Measurements from ENCODE around the gene SMIM9.

The SMIM9 gene

GRCh38 chrX:154815274-154815818 lies 19.1 kb downstream of the SMIM9 start:
- no peak for DNase-seq (ENCODE audit: low read depth)

GRCh38 chrX:154813801-154814200 lies 20.7 kb downstream of the SMIM9 start:
- no peak for DNase-seq (ENCODE audit: low read depth)

GRCh38 chrX:154812341-154813101 lies 21.9 kb downstream of the SMIM9 start:
- DNase-seq (ENCODE audit: low read depth): no peak

GRCh38 chrX:154809939-154810665 lies 24.4 kb downstream of the SMIM9 start:
- DNase-seq (ENCODE audit: low read depth): peak; percentile 70

- DNase-seq (ENCODE audit: low read depth): no peak
Measured at GRCh38 chrX:154806837-154807501, 27.5 kb downstream of the SMIM9 start.

- peak; percentile 43 for DNase-seq (ENCODE audit: low read depth)
Measured at GRCh38 chrX:154805696-154806091, 28.8 kb downstream of the SMIM9 start.

- peak; percentile 65 for DNase-seq (ENCODE audit: low read depth)
Measured at GRCh38 chrX:154804957-154805695, 29.3 kb downstream of the SMIM9 start, which contains the start of gene MPP1. Gene MPP1, minus strand, starts transcription at chrX:154805485. Its CDS starts 112 bp downstream, at chrX:154805373.

GRCh38 chrX:154804261-154804956 lies 30.1 kb downstream of the SMIM9 start:
- no peak for DNase-seq (ENCODE audit: low read depth)

GRCh38 chrX:154802947-154803346 lies 31.5 kb downstream of the SMIM9 start:
- DNase-seq (ENCODE audit: low read depth): no peak

GRCh38 chrX:154800478-154801210 lies 33.8 kb downstream of the SMIM9 start:
- no peak for DNase-seq (ENCODE audit: low read depth)

GRCh38 chrX:154799556-154800348 lies 34.7 kb downstream of the SMIM9 start:
- DNase-seq (ENCODE audit: low read depth): no peak

GRCh38 chrX:154797006-154797405 lies 37.5 kb downstream of the SMIM9 start:
- DNase-seq (ENCODE audit: low read depth): no peak

- no peak for DNase-seq (ENCODE audit: low read depth)
Measured at GRCh38 chrX:154795016-154795415, 39.4 kb downstream of the SMIM9 start.

GRCh38 chrX:154793084-154793795 lies 41.2 kb downstream of the SMIM9 start:
- DNase-seq (ENCODE audit: low read depth): no peak

GRCh38 chrX:154791939-154792338 lies 42.5 kb downstream of the SMIM9 start:
- DNase-seq (ENCODE audit: low read depth): no peak

- no peak for DNase-seq (ENCODE audit: low read depth)
Measured at GRCh38 chrX:154791467-154791866, 43.0 kb downstream of the SMIM9 start.

- DNase-seq (ENCODE audit: low read depth): peak; percentile 64
Measured at GRCh38 chrX:154785716-154786115, 48.7 kb downstream of the SMIM9 start.

GRCh38 chrX:154784149-154784995 lies 50.1 kb downstream of the SMIM9 start:
- DNase-seq (ENCODE audit: low read depth): no peak
